H1 (cell line): ENCODE measurements around the gene ENTR1. TPM values are rescaled to one million over a fixed set of nuclear protein-coding genes. Genes with fewer than 3 reads are reported as not detected.

ENCODE experiments used
- CTCF ChIA-PET: fragments of 300-600 bp; sonication (Branson Sonifier 250); formaldehyde crosslinking; loops from one replicate; lab custom pipeline; 2021; ENCODE audit not compliant: partially characterized antibody; lab: Charles Lee
- POLR2A ChIA-PET: fragments of 300-600 bp; sonication (Branson Sonifier 250); formaldehyde crosslinking; loops from one replicate; lab custom pipeline; 2021; ENCODE audit warnings: inconsistent platforms; ENCODE audit not compliant: partially characterized antibody; lab: Charles Lee
- DNase-seq, 2 experiments: peaks; one replicate each; pipeline versions ENCODE4 v3.0.0 to v3.0.0-alpha.2; 2010 to 2022; ENCODE audit warnings: low spot score in 2 of 2, low read depth in 1 of 2, mixed read lengths in 1 of 2
- FAIRE-seq: peaks from 2 replicates; lab custom pipeline; 2011; peaks lifted over from hg19 to GRCh38; lab: Jason Lieb, UNC
- H2AFZ ChIP-seq: 2 replicates; pipeline ENCODE4 v1.8.1; 2012; ENCODE audit warnings: low read length, inconsistent platforms
- H2AK5ac ChIP-seq: 2 replicates; pipeline ENCODE4 v1.6.1; 2013; ENCODE audit warnings: low read depth, low read length
- H2BK120ac ChIP-seq: replicated peaks from 2 replicates; pipeline ENCODE3; 2013; ENCODE audit warnings: low read depth, low read length, inconsistent platforms
- H2BK12ac ChIP-seq: 2 replicates; pipeline ENCODE4 v1.6.1; 2013; ENCODE audit warnings: low read depth, low read length
- H2BK15ac ChIP-seq: 2 replicates; pipeline ENCODE4 v1.6.1; 2013; ENCODE audit warnings: low read length
- H2BK20ac ChIP-seq: 2 replicates; pipeline ENCODE4 v1.6.1; 2013; ENCODE audit warnings: low read length
- H2BK5ac ChIP-seq: 2 replicates; pipeline ENCODE4 v1.6.1; 2013; ENCODE audit warnings: low read depth, low read length
- H3K14ac ChIP-seq: 2 replicates; pipeline ENCODE4 v1.6.1; 2013; ENCODE audit warnings: inconsistent platforms; ENCODE audit not compliant: insufficient read length
- H3K18ac ChIP-seq: 2 replicates; pipeline ENCODE4 v1.6.1; 2013; ENCODE audit warnings: low read length; ENCODE audit errors: extremely low read depth
- H3K23ac ChIP-seq: 2 replicates; pipeline ENCODE4 v1.6.1; 2013; ENCODE audit warnings: inconsistent platforms; ENCODE audit not compliant: insufficient read length
- H3K23me2 ChIP-seq: 2 replicates; pipeline ENCODE4 v1.6.1; 2013; ENCODE audit warnings: low read depth, low read length
- H3K27ac ChIP-seq: 2 replicates; pipeline ENCODE4 v1.6.1; 2011; ENCODE audit warnings: low read depth, low read length, inconsistent platforms
- H3K27me3 ChIP-seq, 4 experiments: replicated peaks in 1 of 4; 1 replicate in 1 of 4; 2 replicates in 3 of 4; pipeline versions ENCODE4 v1.6.1 to v1.8.1; 2011 to 2013; ENCODE audit warnings: low read length in 3 of 4, mild to moderate bottlenecking in 3 of 4, inconsistent platforms in 2 of 4, mixed read lengths in 2 of 4, moderate library complexity in 1 of 4; ENCODE audit not compliant: control insufficient read depth in 3 of 4, insufficient read depth in 3 of 4; ENCODE audit errors: extremely low read depth in 1 of 4
- H3K36me3 ChIP-seq, 4 experiments: 2 replicates each; pipeline versions ENCODE4 v1.6.1 to v1.8.1; 2011 to 2013; ENCODE audit warnings: mild to moderate bottlenecking in 4 of 4, low read length in 3 of 4, moderate library complexity in 2 of 4, control low read depth in 1 of 4, inconsistent platforms in 1 of 4; ENCODE audit not compliant: insufficient read depth in 4 of 4, control insufficient read depth in 2 of 4
- H3K4ac ChIP-seq: replicated peaks from 2 replicates; pipeline ENCODE3; 2013; ENCODE audit warnings: low read length, low read depth, mixed read lengths, inconsistent platforms; ENCODE audit not compliant: insufficient read length
- H3K4me1 ChIP-seq, 4 experiments: replicated peaks in 1 of 4; 1 replicate in 1 of 4; 2 replicates in 3 of 4; pipeline versions ENCODE4 v1.6.1 to v1.8.1; 2011 to 2013; ENCODE audit warnings: low read length in 3 of 4, inconsistent platforms in 2 of 4, mixed read lengths in 1 of 4; ENCODE audit not compliant: insufficient read depth in 4 of 4, control insufficient read depth in 3 of 4
- H3K4me2 ChIP-seq, 2 experiments: 2 replicates each; pipeline versions ENCODE4 v1.6.1 to v1.8.1; 2011 to 2013; ENCODE audit warnings: low read depth in 2 of 2, low read length in 2 of 2, control low read depth in 1 of 2, inconsistent platforms in 1 of 2, mild to moderate bottlenecking in 1 of 2; ENCODE audit not compliant: insufficient read depth in 1 of 2
- H3K4me3 ChIP-seq, 4 experiments: fragments of 200-600, 300-600 bp in 1 of 4; sonication (generic), shearing (Covaris generic), sonication (Bioruptor Twin) in 1 of 4; 2 replicates each; pipeline versions ENCODE4 v1.5.1 to v1.8.1; 2011 to 2016; ENCODE audit warnings: low read length in 4 of 4, low read depth in 3 of 4, control low read depth in 2 of 4, inconsistent platforms in 2 of 4, mild to moderate bottlenecking in 2 of 4, mixed read lengths in 1 of 4, moderate library complexity in 1 of 4; ENCODE audit not compliant: insufficient read depth in 2 of 4; ENCODE audit errors: extremely low read depth in 1 of 4
- H3K56ac ChIP-seq: replicated peaks from 2 replicates; pipeline ENCODE3; 2013; ENCODE audit warnings: low read depth, mild to moderate bottlenecking, mixed read lengths, low read length, inconsistent platforms; ENCODE audit not compliant: insufficient read length
- H3K79me1 ChIP-seq: 2 replicates; pipeline ENCODE4 v1.6.1; 2013; ENCODE audit warnings: low read depth, low read length, control low read depth
- H3K79me2 ChIP-seq, 2 experiments: 2 replicates each; pipeline versions ENCODE4 v1.6.1 to v1.8.1; 2012 to 2013; ENCODE audit warnings: low read length in 2 of 2, mild to moderate bottlenecking in 2 of 2, inconsistent platforms in 1 of 2; ENCODE audit not compliant: insufficient read depth in 2 of 2, control insufficient read depth in 1 of 2
- H3K9ac ChIP-seq, 4 experiments: replicated peaks in 1 of 4; 1 replicate in 1 of 4; 2 replicates in 3 of 4; pipeline versions ENCODE4 v1.6.1 to v1.8.1; 2011 to 2013; ENCODE audit warnings: low read depth in 3 of 4, low read length in 3 of 4, control low read depth in 2 of 4, mild to moderate bottlenecking in 2 of 4, moderate library complexity in 2 of 4, inconsistent platforms in 1 of 4; ENCODE audit errors: extremely low read depth in 1 of 4
- H3K9me3 ChIP-seq, 2 experiments: 2 replicates each; pipeline versions ENCODE4 v1.6.1 to v1.8.1; 2012 to 2013; ENCODE audit warnings: mild to moderate bottlenecking in 2 of 2, moderate library complexity in 2 of 2, control low read depth in 1 of 2, inconsistent platforms in 1 of 2, low read depth in 1 of 2, low read length in 1 of 2, mixed read lengths in 1 of 2; ENCODE audit not compliant: insufficient read depth in 2 of 2
- H4K20me1 ChIP-seq, 2 experiments: replicated peaks in 1 of 2; 2 replicates each; pipeline versions ENCODE3 to v1.8.1; 2011 to 2013; ENCODE audit warnings: inconsistent platforms in 2 of 2, low read length in 2 of 2, mild to moderate bottlenecking in 1 of 2; ENCODE audit not compliant: insufficient read depth in 2 of 2, control insufficient read depth in 1 of 2
- H4K5ac ChIP-seq: 2 replicates; pipeline ENCODE4 v1.6.1; 2013; ENCODE audit warnings: low read length, low read depth, mixed read lengths, inconsistent platforms; ENCODE audit not compliant: insufficient read length
- H4K8ac ChIP-seq: 2 replicates; pipeline ENCODE4 v1.8.0; 2013; ENCODE audit warnings: mild to moderate bottlenecking, moderate library complexity, low read length, inconsistent platforms; ENCODE audit not compliant: insufficient read depth; ENCODE audit errors: extremely low read depth
- H4K91ac ChIP-seq: replicated peaks from 2 replicates; pipeline ENCODE3; 2013; ENCODE audit warnings: low read length, mixed read lengths, inconsistent platforms; ENCODE audit not compliant: insufficient read length
- ATF2 ChIP-seq: IDR thresholded peaks from 2 replicates; pipeline ENCODE4 v1.6.1; 2012; ENCODE audit warnings: low read length, inconsistent platforms
- BRCA1 ChIP-seq: IDR thresholded peaks from 2 replicates; pipeline ENCODE4 v1.6.1; 2012; ENCODE audit warnings: low read depth, low read length, improper control_type of control experiment
- CEBPB ChIP-seq: IDR thresholded peaks from 2 replicates; pipeline ENCODE4 v1.6.1; 2012; ENCODE audit warnings: low read depth, low read length
- HDAC6 ChIP-seq: IDR thresholded peaks from one replicate; pipeline ENCODE4 v1.7.1; 2012; ENCODE audit warnings: low read depth, mild to moderate bottlenecking, inconsistent platforms, low read length, moderate library complexity
- KDM1A ChIP-seq: fragments of 200-600, 300-600 bp; sonication (generic); IDR thresholded peaks from 2 replicates; pipeline ENCODE4 v1.7.1; 2016; ENCODE audit warnings: mild to moderate bottlenecking, low read length, borderline replicate concordance
- NRF1 ChIP-seq: IDR thresholded peaks from 2 replicates; pipeline ENCODE4 v1.6.1; 2011; ENCODE audit warnings: mild to moderate bottlenecking, low read depth, low read length, improper control_type of control experiment
- RXRA ChIP-seq: IDR thresholded peaks from 2 replicates; pipeline ENCODE4 v1.6.1; 2011; ENCODE audit warnings: low read depth, mild to moderate bottlenecking, low read length, moderate library complexity; ENCODE audit not compliant: insufficient read depth
- USF2 ChIP-seq: IDR thresholded peaks from 2 replicates; pipeline ENCODE4 v1.6.1; 2011; ENCODE audit warnings: low read length, improper control_type of control experiment
- WGBS, 2 experiments: shearing (Covaris generic) in 1 of 2; methylation state at CpG; one replicate each; pipeline versions ENCODE4 v1.1.6 to v1.1.7; 2013 to 2015; ENCODE audit warnings: low lambda C conversion rate in 2 of 2, mixed read lengths in 2 of 2, inconsistent platforms in 1 of 2, low coverage in 1 of 2, missing lambda C conversion rate in 1 of 2; ENCODE audit not compliant: insufficient replicate concordance in 2 of 2, insufficient coverage in 1 of 2, insufficient read length in 1 of 2; ENCODE audit errors: extremely low coverage in 1 of 2, missing lambda C conversion rate in 1 of 2; 5-methylcytosine and 5-hydroxymethylcytosine counted together
- polyA plus RNA-seq, 7 experiments: library from polyadenylated mRNA; depleted of rRNA in 3 of 7; stranded (reverse) in 5 of 7; unstranded in 2 of 7; fragments of >200 nt in 5 of 7; fragments of 200-250 nt in 2 of 7; gene quantifications; 1 replicate in 5 of 7; 2 replicates in 1 of 7; 4 replicates in 1 of 7; pipeline versions ENCODE4 v1.2.1 to v1.2.3, GENCODE V29; 2011 to 2013; ENCODE audit warnings: missing spikeins in 2 of 7, mixed read lengths in 2 of 7
- total RNA-seq: library from RNA; stranded (reverse); fragmentation: NEBNext Ultra II Directional; extraction: Animal tissue kit (Norgen Biotek cat#: 25700); gene quantifications from 2 replicates; pipeline ENCODE4 v1.2.1, GENCODE V29; 2021

ENTR1 gene
- total and polyA plus RNA-seq, 2 of the 8 experiments (the other 6 are each of a cell fraction or from before 2014, with no cell fraction given): 65.2 to 102 TPM

- no peak overlapping the region for H3K4me2 ChIP-seq
- H4K91ac ChIP-seq: no peak overlapping the region
- FAIRE-seq (no peak), DNase-seq (no peak)
- no peaks in the 10 kb centered on the region for H3K27me3 ChIP-seq
- no peak for TF ChIP-seq RXRA
- no peak for TF ChIP-seq NRF1
- TF ChIP-seq BRCA1: no peak
- TF ChIP-seq KDM1A: no peak
- TF ChIP-seq ATF2: no peak
- TF ChIP-seq HDAC6: no peak
- TF ChIP-seq USF2: no peak
- TF ChIP-seq CEBPB: no peak
- no peak overlapping the region for H3K4ac ChIP-seq
- peaks cover 0 to 11% (median 2%) of the 10 kb centered on the region in 4 experiments; a peak in 2 of 8 replicates for H3K36me3 ChIP-seq
- no peak overlapping the region for H2AFZ ChIP-seq
- H3K27ac ChIP-seq: no peak overlapping the region
- no peaks in the 10 kb centered on the region for H3K23me2 ChIP-seq
- H3K4me3 ChIP-seq: no peak overlapping the region
- no peak overlapping the region for H2BK12ac ChIP-seq
- H3K9ac ChIP-seq: no peak overlapping the region
- H3K18ac ChIP-seq: no peak overlapping the region
- ChIA-PET CTCF (interaction anchor here (0.6 to 2.0 kb wide), 6 partner anchors 9 to 854 kb away, joined by 3 to 6 read pairs (median 3); partner anchors contain the start of gene INPP5E), POLR2A (interaction anchor here (1.0 to 2.1 kb wide), 5 partner anchors 8 to 53 kb away, joined by 3 to 10 read pairs (median 3); no protein-coding TSS in a partner anchor)
- H2BK15ac ChIP-seq: no peak overlapping the region
- no peak overlapping the region for H3K14ac ChIP-seq
- H4K5ac ChIP-seq: no peak overlapping the region
- no peak overlapping the region for H2BK20ac ChIP-seq
- peaks cover 0 to 3% of the 10 kb centered on the region in 2 experiments; a peak in 1 of 4 replicates for H3K79me2 ChIP-seq
- H3K56ac ChIP-seq: no peak overlapping the region
- H2AK5ac ChIP-seq: no peak overlapping the region
- H2BK5ac ChIP-seq: no peak overlapping the region
- peaks cover 2% of the 10 kb centered on the region; the same call in 1 of the 2 replicates for H3K79me1 ChIP-seq
- no peaks in the 10 kb centered on the region for H3K9me3 ChIP-seq
- peaks cover 5 to 8% of the 10 kb centered on the region in 2 experiments for H4K20me1 ChIP-seq
- peak overlapping the region; percentile 51; the same call in 1 of the 2 replicates for H4K8ac ChIP-seq
- no peaks in the 10 kb centered on the region for H3K4me1 ChIP-seq
- 91% methylated on average over 23 of the region's 29 CpGs; no CpG with 5 or more reads in 1 of the 2 experiments for WGBS, 2 experiments
- no peak overlapping the region for H2BK120ac ChIP-seq
- no peak overlapping the region for H3K23ac ChIP-seq
Measured at GRCh38 chr9:136430588-136431234, 20.3 kb upstream of the ENTR1 start.
